GM18907 (cell line): ENCODE results near the gene QKI.

Experiments
- ATAC-seq: cut with Tn5 transposase; IDR thresholded peaks from one replicate; pipeline ENCODE4 v1.9.1; 2021; ENCODE audit warnings: mild to moderate bottlenecking, moderate library complexity; ENCODE audit not compliant: unreplicated experiment

The QKI gene

DNA sequence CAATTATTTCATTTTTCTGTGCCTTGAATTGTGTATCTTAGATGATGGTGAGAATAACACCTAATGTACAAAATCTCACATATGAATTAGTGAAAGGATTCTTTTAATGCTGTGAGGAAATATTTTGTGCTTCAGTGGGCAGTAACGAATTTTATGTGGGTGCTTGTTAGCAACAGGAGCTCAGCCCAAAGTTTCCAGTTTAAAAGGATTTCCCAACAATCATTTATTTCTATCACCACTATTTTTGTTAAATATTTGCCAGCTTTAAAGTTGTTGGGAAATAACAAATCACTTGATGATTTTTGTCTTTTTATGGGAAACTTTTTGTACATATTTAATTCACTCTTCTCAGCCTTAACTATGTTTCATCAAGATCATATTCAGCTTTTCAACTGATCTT lies 111.8 kb downstream of the QKI start:
- ATAC-seq: no peak

DNA sequence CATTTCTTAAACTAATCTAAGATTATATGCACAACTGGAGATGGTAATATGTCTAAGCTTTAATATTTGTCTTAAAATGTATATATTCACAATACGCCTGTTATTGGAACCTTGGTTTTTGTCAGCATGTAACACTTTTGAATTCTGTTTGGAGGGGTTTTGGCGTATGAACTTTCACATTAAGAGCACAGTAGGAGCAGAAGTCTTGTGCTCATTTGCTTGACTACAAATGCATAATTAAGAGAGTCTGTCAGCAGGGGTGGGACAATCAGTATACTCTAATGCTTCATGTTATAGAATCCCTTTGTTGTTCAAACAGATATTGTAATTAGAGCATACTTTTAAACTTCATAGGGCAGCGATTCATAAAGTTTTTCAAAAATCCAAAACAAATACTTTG lies 112.8 kb downstream of the QKI start:
- no peak for ATAC-seq

DNA sequence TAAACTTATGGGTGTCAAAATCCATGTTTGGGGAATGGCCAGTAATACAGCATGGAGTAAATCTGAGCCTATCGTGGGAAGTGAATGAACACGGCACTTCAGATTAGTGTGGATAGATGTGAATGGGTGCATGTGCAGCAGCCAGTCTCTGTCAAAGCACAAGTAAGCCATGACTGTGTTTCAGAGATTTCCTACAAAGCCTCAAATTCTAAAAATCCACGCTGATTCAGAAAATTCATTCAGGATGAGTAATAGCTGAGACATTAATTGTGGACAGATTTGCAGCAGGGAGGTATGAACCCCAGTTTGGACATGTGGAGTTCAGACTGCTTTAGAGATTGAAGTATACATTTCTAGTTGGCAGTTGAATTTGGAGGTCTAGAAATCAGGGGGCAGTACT lies 115.1 kb downstream of the QKI start:
- no peak for ATAC-seq

DNA sequence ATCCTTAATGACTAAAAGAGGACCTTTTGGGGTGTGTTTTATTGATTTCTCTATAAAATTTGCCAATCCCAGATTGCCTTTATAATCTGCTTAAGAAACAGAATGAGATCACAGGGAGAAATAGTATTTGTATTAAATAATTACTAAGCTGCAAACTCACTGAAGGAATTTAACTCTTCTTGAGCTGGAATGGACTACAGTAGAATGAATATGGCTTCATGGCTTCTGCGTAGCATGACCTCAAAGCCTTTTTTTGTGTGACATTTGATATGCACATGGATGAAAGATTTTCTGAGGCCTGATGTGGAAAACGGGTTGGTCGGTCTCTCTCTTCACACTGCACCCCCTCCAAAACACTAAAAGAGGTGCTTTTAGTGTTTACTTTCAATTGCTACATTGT lies 115.9 kb downstream of the QKI start:
- ATAC-seq: no peak

DNA sequence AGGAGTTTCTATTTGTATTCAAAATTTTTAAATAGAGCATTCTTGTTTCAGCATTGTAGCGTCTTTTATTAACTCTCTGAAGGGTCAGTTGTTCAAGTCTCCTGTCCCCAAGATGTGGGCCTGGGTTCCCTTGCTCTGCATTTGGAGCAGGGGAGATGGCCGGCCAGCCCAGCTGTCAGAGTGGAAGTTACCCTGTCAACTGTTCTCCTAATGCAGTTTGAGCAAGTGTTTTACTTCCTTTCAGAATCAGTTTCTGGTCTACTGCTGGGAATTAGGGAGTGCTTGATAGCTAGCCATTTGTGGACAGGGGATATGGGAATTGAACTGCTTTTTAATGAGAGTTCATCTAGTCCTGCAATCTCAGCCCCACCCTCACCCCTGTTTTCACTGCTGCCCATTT lies 116.6 kb downstream of the QKI start:
- ATAC-seq: no peak

DNA sequence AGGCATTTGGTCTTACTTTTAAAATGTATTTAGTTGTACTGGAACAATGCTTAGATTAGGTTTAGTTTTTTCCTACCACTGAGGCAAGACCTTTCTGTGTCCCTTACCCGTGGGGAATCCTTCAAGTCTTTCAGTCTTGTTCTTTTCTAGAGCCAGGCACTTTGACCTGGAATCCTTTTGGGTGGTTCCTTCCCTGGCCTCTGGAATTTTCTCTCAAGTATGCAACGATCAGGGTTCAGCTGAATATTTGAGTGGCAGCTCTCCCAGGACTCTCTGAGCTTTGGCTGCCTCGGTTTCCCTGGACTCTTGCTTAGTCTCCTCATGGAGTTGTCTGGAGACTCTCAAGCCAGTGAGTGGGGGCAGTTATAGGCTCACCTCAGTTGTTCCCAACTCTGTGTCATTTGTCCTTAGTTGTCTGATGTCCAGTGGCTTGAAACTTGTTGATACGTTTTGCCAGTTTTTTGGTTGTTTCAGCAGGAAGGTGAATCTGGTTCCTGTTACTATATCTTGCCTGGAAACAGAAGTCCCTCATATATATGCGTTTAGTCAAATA lies 118.1 kb downstream of the QKI start:
- no peak for ATAC-seq

DNA sequence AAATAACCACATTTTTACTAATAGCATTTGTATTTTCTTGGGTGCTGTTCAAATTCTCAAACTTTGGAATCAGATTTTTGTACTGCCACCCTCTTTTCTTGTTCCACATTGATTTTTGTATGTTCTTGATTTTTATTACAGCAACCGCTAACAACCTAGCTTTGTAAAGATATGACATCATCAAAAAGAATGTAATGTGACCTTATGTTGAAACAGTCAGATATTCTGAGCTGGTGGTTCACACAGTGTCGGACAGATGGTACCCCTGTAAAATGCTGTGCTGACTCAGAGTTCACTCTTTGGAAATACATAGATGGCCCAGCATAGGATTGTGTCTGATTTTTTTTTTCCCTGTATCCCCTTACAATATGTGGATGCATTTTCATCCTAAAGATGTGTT lies 118.9 kb downstream of the QKI start:
- ATAC-seq: no peak

DNA sequence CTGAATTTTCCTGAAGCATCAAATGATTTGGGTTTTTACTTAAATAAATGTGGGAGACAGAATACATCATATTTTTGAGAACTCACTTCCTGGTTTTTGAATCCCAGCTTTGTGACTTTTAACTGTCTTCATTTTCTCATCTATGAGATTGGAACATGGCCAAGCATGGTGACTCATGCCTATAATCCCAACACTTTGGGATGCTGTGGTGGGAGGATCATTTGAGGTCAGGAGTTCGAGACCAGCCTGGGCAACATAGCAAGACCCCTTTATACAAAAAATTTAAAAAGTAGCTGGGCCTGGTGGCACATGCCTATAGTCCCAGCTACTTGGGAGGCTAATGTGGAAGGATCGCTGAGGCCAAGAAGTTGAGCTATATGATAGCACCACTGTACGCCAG lies 122.3 kb downstream of the QKI start:
- ATAC-seq: no peak

DNA sequence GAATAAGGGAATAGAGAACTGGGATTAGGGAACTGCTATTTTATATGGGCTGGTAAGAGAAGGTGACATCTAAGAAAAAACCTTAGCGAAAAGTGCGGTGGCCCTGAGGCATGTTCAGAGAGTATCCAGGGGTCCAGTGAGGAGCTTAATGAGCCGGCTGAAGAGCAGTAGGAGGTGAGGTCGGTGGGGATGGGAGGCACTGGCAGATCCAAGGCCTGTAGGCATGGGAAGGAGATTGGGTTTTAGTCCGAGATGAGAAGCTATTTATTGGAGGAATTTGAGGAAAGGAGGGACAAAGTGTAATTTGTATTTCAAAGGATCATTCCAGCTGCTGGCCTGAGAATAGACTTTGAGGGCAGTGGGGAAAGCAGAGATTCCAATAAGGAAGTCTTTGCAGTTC lies 123.8 kb downstream of the QKI start:
- ATAC-seq: no peak

DNA sequence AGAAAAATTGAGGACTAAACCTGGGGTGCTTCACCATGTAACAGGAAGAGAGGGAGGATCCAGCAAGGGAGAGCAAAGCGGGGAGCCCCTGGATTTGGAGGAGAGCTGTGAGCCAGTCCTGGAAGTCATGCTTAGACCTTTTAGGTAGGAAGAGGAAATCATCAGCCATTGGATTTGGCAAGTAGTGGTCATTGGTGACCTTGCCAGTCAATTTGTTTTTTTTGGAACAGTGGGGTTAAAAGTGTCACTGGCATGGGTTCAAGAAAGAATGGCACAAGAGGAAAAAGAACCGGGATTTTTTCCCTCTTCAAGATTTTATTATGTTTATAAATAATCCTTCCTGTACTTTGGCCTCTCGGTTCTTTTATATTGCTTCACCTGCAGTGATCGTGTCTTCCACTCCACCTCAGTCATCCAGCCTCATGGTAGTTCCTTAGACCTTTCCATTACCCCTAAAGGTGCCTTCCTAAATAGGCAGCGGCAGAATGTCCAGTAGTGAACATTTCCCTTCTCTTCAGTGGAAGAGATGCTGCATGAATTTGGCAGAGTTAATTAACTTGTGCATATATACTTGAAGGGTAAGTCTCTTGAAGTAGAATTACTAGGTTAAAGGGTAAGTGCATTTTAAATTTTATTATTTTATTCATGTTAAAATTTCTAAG lies 124.7 kb downstream of the QKI start:
- ATAC-seq: no peak

DNA sequence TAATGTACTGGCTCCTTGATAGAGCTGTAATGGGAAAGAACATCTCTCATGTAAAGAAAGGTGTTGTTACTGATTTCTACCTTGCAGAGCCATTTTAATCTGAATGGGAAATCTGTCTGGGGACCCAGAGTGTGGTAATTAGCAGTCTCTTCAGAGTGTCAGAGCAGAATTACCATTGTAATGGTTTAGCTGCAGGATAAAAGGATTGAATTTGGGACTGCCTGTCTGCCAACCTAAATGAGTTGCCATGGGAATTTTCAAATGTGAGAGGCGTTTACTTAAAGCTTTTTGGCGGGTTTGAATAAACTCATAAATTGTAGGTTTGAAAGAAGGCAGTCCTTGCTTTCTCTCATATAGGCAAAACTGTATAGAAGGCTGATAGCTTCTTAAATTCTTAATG lies 128.8 kb downstream of the QKI start:
- no peak for ATAC-seq

DNA sequence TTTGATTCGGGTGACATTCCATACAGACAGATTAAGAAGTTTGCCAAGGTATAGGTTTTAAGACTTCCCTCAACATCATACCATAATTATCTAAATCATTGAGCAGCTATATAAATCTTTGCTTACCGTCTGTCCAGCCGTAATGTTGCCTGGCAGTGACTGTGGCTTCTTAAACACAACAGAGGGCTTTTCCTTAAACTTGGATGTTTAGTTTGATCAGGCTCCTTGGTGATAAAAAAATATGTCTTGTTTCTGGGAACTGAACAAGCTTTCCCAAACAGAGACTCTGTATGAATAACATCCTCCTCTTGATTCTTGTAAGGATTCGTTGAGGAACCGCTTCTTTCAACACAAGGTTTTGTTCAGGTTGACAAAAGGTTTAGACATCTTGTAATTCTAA lies 130.9 kb downstream of the QKI start:
- ATAC-seq: no peak

DNA sequence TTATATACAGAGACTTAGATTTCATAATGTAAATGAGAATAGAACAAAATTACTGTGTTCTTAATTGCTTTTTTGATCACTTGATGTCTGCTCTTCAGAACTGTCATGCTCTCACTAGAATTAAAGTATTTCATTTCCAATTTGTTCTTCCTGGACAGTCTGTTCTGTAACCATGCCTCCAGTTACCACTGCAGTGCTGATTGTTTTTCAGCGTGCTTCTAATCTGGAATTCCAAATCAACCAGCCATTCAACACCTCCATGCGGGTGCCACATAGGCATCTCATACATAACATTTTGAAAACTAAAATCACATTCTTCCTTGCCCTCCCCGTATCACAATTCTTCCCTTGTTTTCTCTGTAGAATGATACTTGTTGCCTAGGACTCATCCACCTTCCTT lies 132.8 kb downstream of the QKI start:
- ATAC-seq: no peak

DNA sequence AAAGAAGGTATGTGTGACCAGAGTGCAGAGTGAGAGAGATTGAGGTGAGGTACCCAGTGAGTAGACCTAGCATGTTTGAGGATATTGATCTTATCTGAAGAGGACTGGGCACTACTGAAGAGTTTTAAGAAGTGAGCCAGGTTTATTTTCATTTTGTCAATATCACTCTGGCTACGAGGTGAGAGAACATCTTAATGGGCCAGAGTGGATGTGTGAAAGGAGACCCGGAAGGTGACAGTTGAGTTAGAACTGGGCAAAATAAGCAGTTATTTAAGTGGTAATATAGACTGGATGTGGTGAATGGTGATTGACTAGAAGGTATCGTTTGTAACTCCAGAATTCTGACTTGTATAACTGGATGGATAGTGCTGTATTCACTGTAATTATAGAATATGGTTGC lies 134.1 kb downstream of the QKI start:
- no peak for ATAC-seq

DNA sequence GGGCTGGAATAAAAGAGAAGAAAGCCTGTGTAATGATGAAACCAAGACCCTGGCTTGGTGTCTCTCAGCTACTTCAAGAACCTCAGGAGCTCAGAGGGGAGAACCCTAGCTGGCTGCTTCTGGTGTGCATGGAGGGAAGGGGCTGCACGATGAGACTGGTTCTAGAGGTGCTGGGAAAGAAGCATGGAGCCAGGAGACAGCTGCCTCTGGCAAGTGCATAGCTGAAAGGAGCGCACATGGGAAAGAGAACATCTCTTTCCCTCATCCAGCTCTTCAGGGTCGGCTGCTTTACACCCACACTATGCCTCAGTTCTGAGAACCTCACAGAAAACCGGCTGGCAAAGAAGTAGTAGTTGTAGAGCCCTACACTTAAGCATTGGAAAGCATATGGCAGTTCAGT lies 139.5 kb downstream of the QKI start:
- ATAC-seq: no peak

DNA sequence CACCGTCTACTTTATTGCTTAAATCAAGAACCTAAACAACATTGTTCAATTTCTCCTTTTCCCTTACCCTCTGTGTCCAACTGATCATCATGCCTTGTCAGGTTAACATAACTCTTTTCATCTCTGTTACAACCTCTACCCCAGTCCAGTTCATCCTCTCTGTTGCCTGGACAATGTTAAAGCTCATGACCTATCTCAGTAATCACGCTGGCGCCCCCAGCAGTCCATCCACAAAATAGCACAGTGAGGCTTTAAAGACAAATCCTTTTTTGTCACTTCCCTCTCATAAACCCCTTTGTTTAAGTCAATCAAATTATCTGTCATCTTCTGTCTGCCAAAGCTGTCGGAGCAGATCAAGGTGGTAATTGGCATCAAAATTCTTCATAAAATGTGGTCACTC lies 140.1 kb downstream of the QKI start:
- ATAC-seq: peak; percentile 69

DNA sequence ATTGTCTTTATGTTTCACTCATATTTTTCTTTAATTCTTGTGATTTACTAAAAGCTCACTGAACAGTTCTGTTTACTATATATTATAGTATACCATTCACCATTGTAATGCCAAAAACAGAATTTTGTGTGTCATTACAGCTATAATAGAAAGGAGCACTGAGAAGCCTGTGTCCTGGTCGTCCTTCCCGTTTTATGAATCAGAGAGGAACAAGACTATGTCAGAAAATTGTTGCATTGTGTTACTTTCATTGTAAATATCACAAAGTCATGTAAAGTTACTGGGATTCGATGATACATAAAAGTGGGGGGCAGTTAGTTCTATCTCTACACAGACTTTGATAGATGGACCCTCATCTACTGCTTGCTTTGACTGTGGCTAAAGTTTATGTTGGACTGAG lies 145.1 kb downstream of the QKI start:
- no peak for ATAC-seq

DNA sequence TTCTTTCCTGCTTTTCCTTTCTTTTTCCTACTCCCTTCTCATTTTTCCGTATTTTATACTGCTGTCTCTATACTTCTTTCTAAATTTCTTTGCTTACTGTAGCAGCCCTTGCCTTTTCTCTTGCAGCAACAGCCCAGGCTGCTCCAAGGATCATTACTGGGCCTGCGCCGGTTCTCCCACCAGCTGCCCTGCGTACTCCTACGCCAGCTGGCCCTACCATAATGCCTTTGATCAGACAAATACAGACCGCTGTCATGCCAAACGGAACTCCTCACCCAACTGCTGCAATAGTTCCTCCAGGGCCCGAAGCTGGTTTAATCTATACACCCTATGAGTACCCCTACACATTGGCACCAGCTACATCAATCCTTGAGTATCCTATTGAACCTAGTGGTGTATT lies 148.8 kb downstream of the QKI start:
- no peak for ATAC-seq

DNA sequence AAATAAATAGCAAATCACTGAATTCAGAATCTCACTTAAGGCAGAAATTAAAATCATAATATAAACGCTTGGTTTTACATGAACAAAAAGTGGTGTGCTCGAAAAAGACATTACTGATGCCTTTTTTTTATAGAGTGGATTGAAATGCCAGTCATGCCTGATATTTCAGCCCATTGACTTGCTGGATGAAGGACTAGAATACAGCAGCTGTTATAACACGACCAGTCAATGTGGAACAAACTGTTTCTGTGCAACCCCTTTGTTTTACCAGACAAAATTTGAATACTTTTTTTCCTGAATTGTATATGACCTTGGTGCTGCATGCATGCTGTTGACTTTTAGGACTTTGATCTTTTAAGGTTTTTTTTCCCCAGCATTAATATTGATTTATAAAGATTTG lies 150.0 kb downstream of the QKI start:
- no peak for ATAC-seq

DNA sequence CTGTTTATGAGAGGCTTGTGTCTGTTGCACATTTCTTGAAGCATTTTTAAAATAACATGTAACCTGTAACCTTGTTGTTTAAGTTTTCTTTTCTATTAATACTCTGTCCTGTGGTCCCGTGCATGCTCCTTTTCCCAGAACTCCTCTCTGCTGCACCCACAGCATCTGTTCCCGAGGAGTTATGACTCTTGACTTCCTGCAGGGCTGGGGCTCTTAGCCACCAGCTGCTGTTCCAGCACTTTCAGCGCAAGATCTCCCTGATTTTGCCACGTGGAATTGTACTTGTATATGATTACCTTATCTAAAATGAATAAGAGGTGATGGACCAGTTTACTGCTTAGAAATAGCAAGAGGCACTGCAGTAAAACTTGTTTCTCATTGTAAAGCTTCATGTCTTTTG lies 150.6 kb downstream of the QKI start:
- ATAC-seq: no peak

DNA sequence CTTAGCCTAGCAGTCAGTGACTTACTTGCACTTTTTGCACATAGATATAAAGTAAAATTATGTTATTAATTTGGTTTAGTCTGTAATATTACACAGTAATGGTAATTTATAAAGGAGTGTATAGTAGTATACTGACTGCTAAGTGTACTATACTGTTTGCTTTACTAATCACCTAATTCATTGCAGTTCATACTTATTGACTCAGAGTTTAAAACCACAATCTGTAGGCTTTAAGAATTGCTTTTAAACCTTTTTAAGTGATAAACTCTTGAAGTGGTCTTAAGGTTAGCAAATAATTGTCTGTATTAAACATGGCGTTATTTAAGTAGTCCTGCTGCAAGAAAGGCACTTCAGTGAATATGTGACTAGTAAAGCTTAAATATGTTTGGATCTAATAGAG lies 151.5 kb downstream of the QKI start:
- ATAC-seq: no peak

DNA sequence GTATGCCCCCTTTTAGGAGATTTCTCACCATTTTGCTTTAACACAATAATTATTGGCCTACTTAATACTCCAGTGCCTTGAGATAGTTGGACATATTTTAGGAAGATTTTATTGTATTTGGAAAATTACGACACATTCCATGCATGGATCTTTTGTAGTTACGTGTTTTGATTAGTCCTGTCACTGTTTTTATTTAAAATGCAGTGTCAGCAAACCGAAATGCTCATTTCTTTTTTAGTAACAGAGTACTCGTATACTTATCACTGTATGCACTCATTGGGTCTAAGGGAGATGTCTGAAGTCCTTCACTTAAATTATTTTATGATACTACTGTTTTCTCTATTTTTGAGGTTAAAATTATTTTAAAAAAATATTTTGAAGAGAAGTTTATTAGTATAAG lies 153.8 kb downstream of the QKI start:
- no peak for ATAC-seq

DNA sequence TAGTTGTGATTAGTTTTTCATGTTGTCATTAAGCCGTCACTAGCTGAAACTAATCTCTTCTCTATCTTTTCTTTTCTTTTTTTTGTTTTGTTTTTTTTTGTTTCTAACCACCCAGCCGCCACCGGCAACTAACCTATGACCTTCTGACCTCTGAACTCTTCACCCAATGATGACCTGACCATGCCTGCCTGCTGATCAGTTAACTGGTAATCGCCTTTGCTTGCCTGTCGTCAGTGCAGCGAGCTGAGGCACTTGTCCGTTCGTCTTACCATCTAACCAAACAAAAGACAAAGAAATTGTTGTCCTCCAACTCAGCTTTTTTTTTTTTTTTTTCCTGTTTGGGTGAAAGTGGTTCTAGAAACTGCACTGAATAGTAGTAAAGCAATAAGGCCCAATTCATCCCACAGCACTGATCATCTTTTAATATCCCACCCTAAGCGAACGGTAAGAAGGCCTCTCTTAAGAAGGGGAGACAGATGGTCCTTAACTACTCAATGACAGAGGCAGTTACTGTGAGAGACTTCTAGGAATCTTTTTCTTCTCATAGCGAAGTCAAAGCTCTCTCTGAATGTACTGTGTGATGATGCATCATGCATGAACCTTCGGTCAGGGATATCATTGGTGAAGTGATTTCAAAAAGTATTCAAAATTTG lies 156.2 kb downstream of the QKI start:
- no peak for ATAC-seq
